GM19455 (cell line): ENCODE measurements around the gene RAB44.

Experiments
- ATAC-seq: cut with Tn5 transposase; IDR thresholded peaks from one replicate; pipeline ENCODE4 v1.9.1; 2021; ENCODE audit not compliant: unreplicated experiment

Gene RAB44

DNA sequence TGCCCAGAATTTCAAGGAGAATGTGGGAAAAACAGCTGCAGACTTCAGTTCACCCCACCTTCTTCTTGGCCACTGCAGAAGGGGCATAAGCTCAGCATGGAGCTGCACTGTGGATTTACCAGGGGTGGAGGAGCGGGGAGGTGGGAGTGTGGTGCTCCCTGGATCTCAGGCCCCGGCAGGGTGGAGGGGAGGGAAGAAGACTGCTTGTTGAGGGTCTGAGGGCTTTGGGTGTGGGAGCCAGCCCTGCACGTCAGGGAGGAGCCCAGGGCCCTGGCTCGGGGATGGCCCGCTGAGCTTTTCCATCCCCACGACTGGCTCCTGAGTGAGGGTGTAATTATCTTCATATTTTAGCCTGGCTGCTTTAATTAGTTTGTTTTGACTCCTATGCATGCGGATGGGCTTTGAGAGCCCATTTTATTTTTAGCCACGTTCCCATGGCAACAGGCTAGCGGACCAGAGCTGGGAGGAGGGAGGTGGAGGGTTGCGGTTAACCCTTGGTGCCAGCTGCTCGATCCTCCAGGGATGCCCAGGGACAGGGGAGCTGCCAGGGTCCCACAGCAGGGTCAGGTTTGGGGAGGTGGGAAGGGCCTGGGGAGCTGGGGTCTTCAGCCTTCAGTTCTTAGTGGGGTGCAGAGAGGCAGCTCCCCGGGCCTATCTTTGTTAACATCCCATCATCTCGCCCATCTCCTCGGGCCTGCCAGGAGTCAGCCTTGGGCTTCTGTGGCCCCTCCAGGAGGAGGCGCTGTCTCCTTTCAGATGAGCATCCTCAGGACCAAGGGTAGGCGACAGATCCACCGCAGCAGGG, 68.2 kb downstream of the RAB44 start:
- no peak for ATAC-seq

DNA sequence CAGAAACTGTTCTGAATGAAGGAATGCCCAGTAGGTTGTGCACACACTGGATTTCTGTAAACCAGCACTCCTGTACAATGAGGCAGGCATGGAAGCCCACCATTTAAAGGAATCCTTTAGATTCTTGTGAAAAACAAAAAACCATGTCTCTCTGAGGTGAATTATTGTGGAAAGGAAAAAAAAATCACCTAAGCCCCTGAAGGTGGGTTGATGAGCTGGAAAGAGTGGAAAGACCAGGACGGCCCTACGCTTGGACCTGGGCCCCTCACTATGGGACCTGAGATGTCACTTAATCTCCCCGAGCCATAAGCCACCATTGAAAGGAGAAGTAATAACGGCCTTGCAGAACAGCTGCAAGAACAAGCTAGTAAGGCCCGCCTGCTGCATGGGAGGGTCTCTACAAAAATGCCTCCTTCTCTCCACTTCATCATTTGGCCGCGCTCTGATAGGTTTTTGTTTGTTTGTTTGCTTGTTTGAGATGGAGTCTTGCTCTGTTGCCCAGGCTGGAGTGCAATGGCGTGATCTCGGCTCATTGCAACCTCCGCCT, 68.8 kb downstream of the RAB44 start:
- no peak for ATAC-seq

DNA sequence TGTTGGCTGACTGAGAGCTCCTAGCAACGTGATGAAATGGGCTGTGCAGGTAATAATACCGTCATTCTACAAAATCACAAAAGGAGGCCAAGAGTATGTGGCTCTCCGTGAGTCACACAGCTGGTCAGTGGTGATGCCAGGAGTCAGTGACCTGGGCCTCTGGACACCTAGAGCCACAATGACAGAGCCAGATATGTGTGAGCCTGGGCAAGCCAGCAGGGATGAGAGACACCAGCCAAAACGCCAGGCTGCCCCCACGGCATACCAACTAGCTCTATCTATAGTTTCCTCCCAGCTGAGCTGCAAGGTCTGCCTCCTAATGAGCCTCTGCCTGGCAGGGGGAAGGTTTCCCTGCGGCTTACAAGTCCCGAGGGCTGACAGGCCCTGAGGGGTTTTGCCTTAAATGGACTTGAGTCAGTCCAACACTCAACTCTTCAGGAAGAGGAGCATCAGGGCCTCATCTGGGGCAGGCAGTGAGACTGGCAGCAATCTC, 71.6 kb downstream of the RAB44 start:
- no peak for ATAC-seq

DNA sequence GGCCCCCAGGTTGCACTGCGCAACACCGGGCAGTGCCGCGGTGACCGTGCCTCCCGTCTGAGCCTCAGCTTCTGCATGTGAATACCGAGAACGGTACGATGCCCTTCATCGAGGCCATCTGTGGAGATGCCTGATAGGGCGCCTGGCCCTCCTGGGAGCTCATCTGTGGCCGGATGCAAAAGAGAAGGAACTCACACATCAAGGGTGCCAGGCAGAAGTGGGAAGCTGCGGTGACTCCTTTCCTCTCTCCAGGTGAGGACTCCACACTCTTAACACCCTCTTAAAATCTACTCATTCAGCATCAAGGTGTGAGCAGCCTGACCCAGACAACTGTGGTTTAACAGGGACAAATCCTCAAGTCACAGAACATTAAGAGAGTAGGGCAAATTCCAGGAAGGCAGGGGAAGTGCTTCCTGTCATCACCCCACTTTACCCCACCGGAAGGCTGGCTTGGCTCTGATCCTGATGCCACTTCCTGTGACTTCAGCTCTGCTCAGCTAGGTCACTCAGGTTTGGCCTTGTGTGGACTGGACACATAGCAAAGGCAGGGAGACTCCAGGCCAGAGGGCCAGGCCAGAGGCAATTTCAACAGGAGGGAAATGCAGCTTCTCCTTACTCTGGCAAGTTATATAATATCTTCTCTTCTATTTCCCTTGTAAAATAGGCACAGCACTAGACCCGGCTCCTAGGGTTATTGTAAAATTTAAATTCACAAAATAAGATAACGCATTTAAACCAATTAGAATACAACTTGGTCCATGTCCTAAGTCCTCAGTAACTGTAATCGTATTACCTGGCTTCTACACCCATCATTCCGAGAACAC, 72.3 kb downstream of the RAB44 start:
- no peak for ATAC-seq

DNA sequence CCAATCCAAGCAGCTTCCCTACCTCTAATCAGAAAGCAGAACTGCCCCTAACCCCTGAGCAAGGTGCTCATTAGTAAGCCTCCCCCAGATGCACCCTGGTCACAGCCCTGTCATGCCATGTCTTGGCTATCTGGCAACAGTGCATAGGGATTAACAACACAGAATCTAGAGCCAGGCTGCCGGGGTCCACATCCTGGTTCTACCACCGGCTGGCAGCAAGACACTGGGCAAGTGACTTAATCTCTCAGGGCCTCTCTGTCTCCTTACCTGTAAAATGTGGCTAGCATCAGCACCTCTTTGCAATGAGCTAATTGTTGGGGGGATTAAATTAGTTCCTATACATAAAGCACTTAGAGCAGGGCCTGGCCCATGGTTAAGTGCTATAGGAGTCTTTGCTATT, 73.5 kb downstream of the RAB44 start:
- ATAC-seq, result no peak

DNA sequence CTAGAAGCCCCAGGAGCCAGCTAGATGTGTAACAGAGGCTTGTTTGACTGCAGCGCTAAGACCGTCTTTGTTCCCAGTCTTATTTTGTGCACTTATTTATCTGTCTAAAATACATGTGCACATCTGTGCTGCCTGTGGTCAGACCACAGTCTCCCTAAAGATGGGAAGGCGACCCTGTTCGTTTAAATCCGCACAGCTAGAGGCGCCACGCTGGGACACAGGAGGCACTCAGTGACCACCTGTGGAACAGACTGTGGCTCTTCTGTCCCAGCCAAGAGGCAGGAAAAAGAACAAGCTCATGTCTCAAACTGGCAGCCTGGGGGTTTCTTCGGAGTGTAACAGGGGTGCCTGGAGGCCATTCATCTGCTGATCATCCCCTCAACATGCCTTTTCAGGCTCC, 74.8 kb downstream of the RAB44 start:
- no peak for ATAC-seq

DNA sequence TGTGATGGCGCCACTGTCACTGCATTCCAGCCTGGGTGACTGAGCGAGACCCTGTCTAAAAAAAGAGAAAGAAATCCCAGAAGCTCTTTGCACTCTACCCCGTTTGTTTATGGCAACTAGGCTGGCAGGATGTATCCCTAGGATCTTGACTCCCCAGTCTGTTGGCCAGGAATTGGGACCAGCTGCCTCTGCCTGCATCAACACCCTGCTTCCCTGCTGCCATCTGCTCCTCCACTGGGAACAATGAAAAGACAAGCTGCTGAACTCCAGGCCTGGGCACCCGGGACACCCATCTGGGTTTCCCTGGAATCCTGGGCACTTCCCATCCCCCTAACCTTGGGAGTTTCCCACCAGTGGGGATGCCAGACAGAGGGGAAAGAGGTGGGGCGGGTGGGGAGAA, 76.7 kb downstream of the RAB44 start:
- ATAC-seq, result no peak

DNA sequence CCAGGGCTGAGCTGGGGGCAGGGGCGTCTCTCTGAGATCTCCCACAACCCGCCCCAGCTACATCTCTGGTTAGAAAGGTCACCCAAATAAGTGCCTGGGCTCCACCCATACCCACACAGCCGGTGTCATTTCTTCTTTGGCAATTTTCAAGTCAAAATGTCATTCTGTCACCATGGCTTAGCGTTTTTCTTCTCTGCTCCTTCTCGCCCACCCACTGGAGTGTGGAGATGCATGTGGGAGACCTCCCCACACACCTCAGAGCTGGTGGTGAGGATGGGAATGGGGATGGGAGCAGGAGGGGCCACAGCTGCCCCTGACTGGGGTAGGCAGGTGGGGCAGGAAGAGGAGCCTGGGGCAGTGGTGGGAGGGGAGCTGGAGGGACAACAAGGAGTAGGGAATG, 78.5 kb downstream of the RAB44 start:
- no peak for ATAC-seq

DNA sequence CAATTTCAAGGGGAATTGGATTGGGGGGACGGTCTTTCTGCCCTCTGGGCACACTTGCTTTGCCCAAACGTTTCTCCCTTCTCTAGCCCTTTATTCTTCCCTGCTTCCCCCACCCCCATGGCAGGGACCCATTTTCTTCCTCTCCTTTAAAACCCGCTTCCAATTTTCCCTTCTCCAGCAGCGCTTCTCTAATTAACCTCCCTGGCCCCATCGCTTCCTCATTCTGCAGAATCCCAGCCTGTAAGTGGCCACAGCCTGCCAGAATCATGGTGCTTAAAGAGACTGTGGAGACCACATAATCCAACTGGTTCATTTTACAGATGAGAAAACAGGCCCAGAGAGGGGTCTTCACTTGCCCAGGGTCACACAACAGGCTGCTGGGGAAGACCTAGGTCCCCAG, 80.2 kb downstream of the RAB44 start:
- no peak for ATAC-seq

DNA sequence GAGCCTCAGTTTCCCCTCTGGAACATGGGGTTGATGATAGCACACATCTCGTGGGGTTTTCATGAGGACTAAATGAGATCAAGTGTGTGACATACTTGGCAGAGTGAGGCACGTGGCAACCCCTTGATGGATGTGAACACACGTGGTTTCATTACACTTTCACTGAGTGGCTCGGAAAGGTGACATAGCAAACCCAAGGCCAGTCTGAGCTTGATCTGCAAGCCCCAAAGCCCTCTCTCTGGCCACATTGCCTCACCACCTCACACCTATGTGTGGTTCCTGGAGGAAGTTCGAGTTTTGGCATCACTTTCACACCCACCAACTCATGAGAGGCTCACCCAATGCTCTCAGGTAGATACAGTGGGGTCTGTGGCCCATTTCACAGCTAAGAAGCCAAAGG, 81.6 kb downstream of the RAB44 start:
- ATAC-seq, result no peak

DNA sequence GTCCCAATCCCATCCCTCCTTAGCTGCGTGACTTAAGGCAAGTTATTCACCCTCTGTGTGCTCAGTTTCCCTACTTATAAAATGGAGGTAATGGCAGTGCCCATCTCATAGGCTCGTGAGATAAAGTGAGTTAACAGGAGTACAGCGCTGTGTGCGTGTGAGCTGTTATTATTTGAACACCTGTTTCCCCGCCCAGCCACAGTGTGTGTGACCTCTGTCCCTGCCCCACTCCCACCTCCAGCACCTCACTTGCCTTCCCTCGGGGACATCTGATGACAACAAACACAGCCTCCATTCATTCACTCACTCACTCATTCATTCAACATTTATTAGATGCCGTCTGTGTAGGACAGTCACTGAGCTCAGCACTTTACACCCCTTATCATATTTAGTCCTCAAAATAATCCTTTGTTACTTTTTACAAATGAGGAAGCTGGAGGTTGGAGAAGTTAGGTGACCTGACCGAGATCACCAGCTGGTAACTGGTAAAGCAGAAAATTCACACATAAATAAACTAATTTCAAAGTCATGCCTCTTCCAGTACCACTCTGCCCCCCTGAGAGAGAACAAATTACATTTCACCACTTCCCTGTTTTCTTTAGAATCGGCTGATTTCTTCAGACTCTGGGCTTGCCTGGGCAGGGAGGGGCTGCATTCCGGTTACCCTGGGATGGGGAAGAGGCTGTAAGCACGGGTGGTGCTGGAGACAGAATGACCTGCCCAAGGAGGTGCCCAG, 83.0 kb downstream of the RAB44 start:
- ATAC-seq, result no peak

DNA sequence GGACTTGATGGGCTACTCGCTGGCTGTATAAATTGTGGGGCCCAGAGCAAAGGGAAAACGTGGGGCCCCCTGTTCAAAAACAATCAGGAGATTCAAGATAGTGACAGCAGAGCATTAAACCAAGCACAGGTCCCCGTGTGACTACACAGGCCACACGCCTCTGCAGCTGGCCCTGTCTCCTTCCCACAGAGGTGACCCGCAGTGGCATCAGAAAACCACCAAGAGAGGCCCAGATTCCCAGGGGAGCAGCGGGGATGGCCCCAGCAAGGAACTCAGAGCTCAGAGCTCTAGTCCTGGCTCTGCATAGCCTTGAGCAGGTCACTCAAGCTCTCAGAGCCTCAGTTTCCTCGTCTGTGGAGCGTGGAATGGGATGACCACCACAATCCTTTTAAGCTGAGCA, 84.0 kb downstream of the RAB44 start:
- ATAC-seq, result no peak
